Uterus (tissue), 4 donors: ENCODE results near the gene LIN52. TPM values are rescaled to one million over a fixed set of nuclear protein-coding genes. Genes with fewer than 3 reads are reported as not detected.

ENCODE experiments used
- DNase-seq, 2 donors: peaks; one replicate each; pipeline ENCODE4 v3.0.0-alpha.2; 2019 to 2020
- H3K27ac ChIP-seq, 2 donors: fragments of 200-600 bp; sonication (generic); 1 replicate in 1 of 2; 2 replicates in 1 of 2; pipeline ENCODE4 v1.5.1; 2016 to 2018
- H3K27me3 ChIP-seq, 2 donors: fragments of 200-600 bp; sonication (generic); one replicate each; pipeline ENCODE4 v1.5.1; 2018 to 2019; ENCODE audit warnings: control low read depth in 1 of 2
- H3K36me3 ChIP-seq, 2 donors: fragments of 200-600 bp; sonication (generic); one replicate each; pipeline ENCODE4 v1.5.1; 2019; ENCODE audit warnings: control low read depth in 1 of 2
- H3K4me1 ChIP-seq, 2 donors: fragments of 200-600 bp; sonication (generic); one replicate each; pipeline ENCODE4 v1.5.1; 2018 to 2019; ENCODE audit warnings: control low read depth in 1 of 2
- H3K4me3 ChIP-seq, 2 donors: fragments of 200-600 bp; sonication (generic); 1 replicate in 1 of 2; 2 replicates in 1 of 2; pipeline ENCODE4 v1.5.1; 2018 to 2019; ENCODE audit warnings: mild to moderate bottlenecking in 1 of 2
- H3K9me3 ChIP-seq, 2 donors: fragments of 200-600 bp; sonication (generic); one replicate each; pipeline ENCODE4 v1.5.1; 2019; ENCODE audit warnings: control low read depth in 1 of 2
- POLR2A ChIP-seq, 2 donors: fragments of 450-650 bp; IDR thresholded peaks; one replicate each; pipeline ENCODE4 v1.6.1; 2016; ENCODE audit warnings: antibody characterized with exemption in 2 of 2, mild to moderate bottlenecking in 1 of 2, moderate library complexity in 1 of 2
- intact Hi-C: fragments of 100-400 bp; cut with DNase I; formaldehyde crosslinking; loops from one replicate; pipeline ENCODE4 v1.15.1; 2023; ENCODE audit warnings: low total_unique reads
- total RNA-seq, 4 donors: library from RNA; depleted of rRNA in 3 of 4; stranded (reverse); fragments of >200 nt in 3 of 4; gene quantifications; one replicate each; pipeline versions ENCODE4 v1.1.0 to v1.2.4, GENCODE V29; 2014 to 2023
- TF ChIP-seq, protein P1 (sequence below), 4 experiments: fragments of 200-600 bp in 2 of 4; fragments of 450-650 bp in 2 of 4; sonication (generic) in 2 of 4; IDR thresholded peaks; one replicate each; pipeline ENCODE4 v1.5.1; 2016 to 2019; ENCODE audit warnings: antibody characterized with exemption in 4 of 4, mild to moderate bottlenecking in 2 of 4, moderate library complexity in 1 of 4
- donor health status: DM: yes; HTN: yes; CAD: no.

The LIN52 gene
- total RNA-seq, 4 donors from 2014 or later = 4.4 to 12.7 (median 11.7) TPM

DNA sequence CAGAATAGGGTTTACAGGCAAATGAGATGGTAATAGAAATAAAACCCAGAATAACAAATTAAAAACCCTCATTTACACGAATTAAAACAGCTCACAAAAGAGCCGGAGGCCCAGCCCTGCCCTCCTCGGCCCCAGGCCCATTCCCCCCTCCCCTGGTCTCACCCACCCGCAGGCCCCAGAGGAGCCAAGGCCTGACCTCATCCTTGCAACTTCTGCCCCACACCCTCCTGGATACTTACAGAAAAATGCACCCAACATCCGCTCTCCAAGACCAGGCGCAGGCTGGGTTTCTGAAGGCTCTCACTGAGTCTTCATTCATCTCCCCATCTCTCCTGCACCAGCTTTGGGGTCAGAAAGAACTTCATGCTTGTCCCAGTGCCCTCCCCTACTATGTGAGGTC, 138.3 kb downstream of the LIN52 start:
- DNase-seq = no peak
- H3K27me3 ChIP-seq = no peaks in the 10 kb centered on the region
- intact Hi-C loops = no loop called here

DNA sequence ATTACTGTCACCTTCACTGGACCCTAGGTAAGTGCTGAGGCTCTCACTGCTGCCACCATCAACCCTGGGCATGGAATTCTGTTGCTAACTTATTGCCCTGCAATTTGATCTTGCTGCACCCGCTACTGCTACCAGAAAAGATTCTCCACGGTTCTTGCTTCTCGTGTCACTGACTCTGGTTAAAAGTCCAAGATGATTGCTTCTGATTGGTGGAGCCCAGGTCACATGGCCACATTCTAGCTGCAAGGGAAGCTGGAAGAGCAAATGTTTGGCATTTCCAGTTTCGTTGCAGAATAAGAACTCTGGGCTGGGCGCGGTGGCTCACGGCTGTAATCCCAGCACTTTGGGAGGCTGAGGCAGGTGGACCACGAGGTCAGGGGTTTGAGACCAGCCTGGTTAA, 147.0 kb downstream of the LIN52 start:
- no peak for DNase-seq
- Histone ChIP-seq H3K4me1 (no peaks in the 10 kb centered on the region), H3K27ac (no peak overlapping the region), H3K36me3 (no peaks in the 10 kb centered on the region), H3K4me3 (no peak overlapping the region), H3K9me3 (peaks cover 0 to 3% of the 10 kb centered on the region in 2 donors), H3K27me3 (no peaks in the 10 kb centered on the region)
- intact Hi-C loops = no loop called here
- no peak for TF ChIP-seq POLR2A (IDR thresholded peaks at IDR 0.05)
- TF ChIP-seq, protein P1, sequence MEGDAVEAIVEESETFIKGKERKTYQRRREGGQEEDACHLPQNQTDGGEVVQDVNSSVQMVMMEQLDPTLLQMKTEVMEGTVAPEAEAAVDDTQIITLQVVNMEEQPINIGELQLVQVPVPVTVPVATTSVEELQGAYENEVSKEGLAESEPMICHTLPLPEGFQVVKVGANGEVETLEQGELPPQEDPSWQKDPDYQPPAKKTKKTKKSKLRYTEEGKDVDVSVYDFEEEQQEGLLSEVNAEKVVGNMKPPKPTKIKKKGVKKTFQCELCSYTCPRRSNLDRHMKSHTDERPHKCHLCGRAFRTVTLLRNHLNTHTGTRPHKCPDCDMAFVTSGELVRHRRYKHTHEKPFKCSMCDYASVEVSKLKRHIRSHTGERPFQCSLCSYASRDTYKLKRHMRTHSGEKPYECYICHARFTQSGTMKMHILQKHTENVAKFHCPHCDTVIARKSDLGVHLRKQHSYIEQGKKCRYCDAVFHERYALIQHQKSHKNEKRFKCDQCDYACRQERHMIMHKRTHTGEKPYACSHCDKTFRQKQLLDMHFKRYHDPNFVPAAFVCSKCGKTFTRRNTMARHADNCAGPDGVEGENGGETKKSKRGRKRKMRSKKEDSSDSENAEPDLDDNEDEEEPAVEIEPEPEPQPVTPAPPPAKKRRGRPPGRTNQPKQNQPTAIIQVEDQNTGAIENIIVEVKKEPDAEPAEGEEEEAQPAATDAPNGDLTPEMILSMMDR (IDR thresholded peaks at IDR 0.05) = no peak

More for the DNA sequence above, 138.3 kb downstream of the LIN52 start:
- TF ChIP-seq POLR2A (IDR thresholded peaks at IDR 0.05) = no peak
- TF ChIP-seq, protein P1 (IDR thresholded peaks at IDR 0.05) = no peak
- no peaks in the 10 kb centered on the region for H3K36me3 ChIP-seq
- no peaks in the 10 kb centered on the region for H3K9me3 ChIP-seq
- H3K4me1 ChIP-seq = no peaks in the 10 kb centered on the region
- H3K4me3 ChIP-seq = no peak overlapping the region
- H3K27ac ChIP-seq = no peak overlapping the region

DNA sequence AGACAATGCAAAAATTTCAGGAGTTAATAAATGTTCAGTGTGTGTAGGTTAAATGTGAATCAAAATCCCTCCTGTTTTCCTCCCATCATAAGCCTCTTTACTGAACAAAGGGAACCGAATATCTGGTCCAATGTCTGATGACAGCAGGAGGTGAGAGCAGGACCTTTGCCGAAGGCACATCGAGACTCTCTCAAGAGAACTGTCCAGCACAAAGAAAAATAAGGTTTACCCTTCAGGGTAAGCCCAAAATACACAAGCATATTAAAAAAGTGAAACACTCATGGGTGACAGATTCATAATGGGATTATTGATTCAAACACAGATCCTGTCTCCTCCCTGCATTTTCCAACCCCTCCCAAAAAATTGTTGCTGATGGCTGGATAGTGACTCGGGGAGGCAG, 150.3 kb downstream of the LIN52 start:
- H3K27me3 ChIP-seq = peaks cover 5 to 13% of the 10 kb centered on the region in 2 donors
- H3K9me3 ChIP-seq = peaks cover 0 to 3% of the 10 kb centered on the region in 2 donors
- TF ChIP-seq, protein P1 (IDR thresholded peaks at IDR 0.05) = no peak
- no peak for TF ChIP-seq POLR2A (IDR thresholded peaks at IDR 0.05)
- H3K36me3 ChIP-seq = no peaks in the 10 kb centered on the region
- no peak for DNase-seq
- no peak overlapping the region for H3K27ac ChIP-seq
- intact Hi-C loops = no loop called here
- no peak overlapping the region for H3K4me3 ChIP-seq
- peaks cover 0 to 5% of the 10 kb centered on the region in 2 donors for H3K4me1 ChIP-seq

DNA sequence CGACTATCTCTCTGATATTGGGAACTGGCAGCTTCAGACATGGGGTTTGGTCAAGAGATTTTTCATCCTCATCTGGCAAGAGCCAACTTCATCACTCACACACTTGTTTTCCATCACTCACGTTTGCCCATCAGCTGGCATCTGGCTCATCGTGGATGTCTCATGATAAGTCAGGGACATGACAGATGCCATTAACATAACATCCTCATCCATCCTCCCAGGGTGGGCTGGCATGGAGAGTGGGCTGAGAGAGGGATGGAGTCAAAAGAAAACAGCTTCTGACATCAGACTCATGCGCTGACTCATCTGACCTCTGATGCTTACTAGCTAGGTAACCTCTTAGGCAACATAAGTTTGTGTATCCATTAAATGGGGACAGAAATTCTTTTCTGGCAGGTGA, 152.7 kb downstream of the LIN52 start:
- H3K4me3 ChIP-seq = no peak overlapping the region
- no peak for DNase-seq
- intact Hi-C loops = no loop called here
- H3K27ac ChIP-seq = no peak overlapping the region
- peaks cover 19 to 37% of the 10 kb centered on the region in 2 donors for H3K27me3 ChIP-seq
- peaks cover 0 to 19% of the 10 kb centered on the region in 2 donors for H3K4me1 ChIP-seq
- no peak for TF ChIP-seq POLR2A (IDR thresholded peaks at IDR 0.05)
- TF ChIP-seq, protein P1 (IDR thresholded peaks at IDR 0.05) = no peak
- no peaks in the 10 kb centered on the region for H3K9me3 ChIP-seq
- H3K36me3 ChIP-seq = no peaks in the 10 kb centered on the region

DNA sequence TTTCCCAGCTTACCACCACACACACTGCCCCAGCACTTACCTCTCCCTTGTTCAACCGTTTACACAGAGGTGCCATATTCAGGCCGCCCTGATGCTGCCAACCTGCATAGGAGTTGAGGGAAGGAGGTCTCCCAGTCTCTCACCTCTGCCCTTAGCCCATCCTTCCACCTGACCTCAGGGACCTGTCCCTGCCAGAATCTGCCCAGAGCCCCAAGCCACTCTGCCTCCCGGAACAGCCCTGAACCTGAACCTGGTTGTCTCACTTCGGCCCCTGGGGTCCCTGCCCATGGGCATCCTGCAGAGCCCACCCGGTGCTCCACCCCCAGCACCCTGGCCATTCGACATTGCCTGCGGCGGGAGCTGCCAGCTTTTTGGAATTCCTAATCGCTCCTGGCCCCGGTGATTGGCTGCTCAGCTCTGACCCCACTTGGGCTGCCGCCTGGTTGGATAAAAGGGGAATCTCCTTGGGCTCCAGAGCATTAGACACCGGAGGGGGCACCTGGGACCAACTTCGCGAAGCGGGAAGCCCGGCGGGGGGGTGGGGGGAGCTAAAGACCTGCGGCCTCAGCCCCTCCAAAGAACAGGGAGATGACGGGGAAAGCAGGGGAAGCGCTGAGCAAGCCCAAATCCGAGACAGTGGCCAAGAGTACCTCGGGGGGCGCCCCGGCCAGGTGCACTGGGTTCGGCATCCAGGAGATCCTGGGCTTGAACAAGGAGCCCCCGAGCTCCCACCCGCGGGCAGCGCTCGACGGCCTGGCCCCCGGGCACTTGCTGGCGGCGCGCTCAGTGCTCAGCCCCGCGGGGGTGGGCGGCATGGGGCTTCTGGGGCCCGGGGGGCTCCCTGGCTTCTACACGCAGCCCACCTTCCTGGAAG, 154.5 kb downstream of the LIN52 start, which contains the start of gene VSX2:
Gene VSX2, plus strand, starts transcription at position 476 of the 874 bp plus-strand sequence. Its CDS starts 113 bp downstream, at position 589.
- Histone ChIP-seq H3K4me3 (no peak within 1 kb of the TSS), H3K9me3 (no peaks in the 10 kb centered on the region), H3K36me3 (no peaks in the 10 kb centered on the region), H3K4me1 (peaks cover 0 to 19% of the 10 kb centered on the region in 2 donors), H3K27ac (no peak within 1 kb of the TSS), H3K27me3 (peaks cover 21 to 52% of the 10 kb centered on the region in 2 donors)
- no peak for DNase-seq
- no peak for TF ChIP-seq POLR2A (IDR thresholded peaks at IDR 0.05)
- TF ChIP-seq, protein P1 (IDR thresholded peaks at IDR 0.05) = no peak
- intact Hi-C loops = no loop called here
